ENCODE measurements around the gene TRAPPC1.
"Not testable (repeated sequence)": the region's sequence is repeated elsewhere in the genome, so short reads cannot be mapped to it uniquely, and the experiment has no call there.

The TRAPPC1 gene

GRCh38 chr17:7931709-7932482 lies at the start of gene TRAPPC1, which contains the start of gene CNTROB:
Gene TRAPPC1 (minus strand): TSS chr17:7931946. CDS start chr17:7931829, 117 bp downstream.
Gene CNTROB (plus strand): TSS chr17:7932206. CDS start chr17:7933080, 874 bp downstream.
- DNase-seq: peak; percentile 100

- DNase-seq: no peak
Measured at GRCh38 chr17:7977805-7978204, 46.1 kb upstream of the TRAPPC1 start.

GRCh38 chr17:7977039-7977438 lies 45.3 kb upstream of the TRAPPC1 start:
- DNase-seq: no peak

GRCh38 chr17:7974638-7975131 lies 42.9 kb upstream of the TRAPPC1 start:
- DNase-seq: no peak

GRCh38 chr17:7972131-7972785 lies 40.5 kb upstream of the TRAPPC1 start:
- DNase-seq: no peak

GRCh38 chr17:7971651-7972050 lies 39.9 kb upstream of the TRAPPC1 start:
- DNase-seq: no peak

- no peak for DNase-seq
Measured at GRCh38 chr17:7969433-7969832, 37.7 kb upstream of the TRAPPC1 start.

- DNase-seq: no peak
Measured at GRCh38 chr17:7967751-7968150, 36.0 kb upstream of the TRAPPC1 start.

GRCh38 chr17:7961421-7961820 lies 29.7 kb upstream of the TRAPPC1 start:
- DNase-seq: no peak

GRCh38 chr17:7959503-7960253 lies 27.9 kb upstream of the TRAPPC1 start:
- no peak for DNase-seq

- no peak for DNase-seq
Measured at GRCh38 chr17:7956228-7956965, 24.7 kb upstream of the TRAPPC1 start.

- no peak for DNase-seq
Measured at GRCh38 chr17:7955414-7956227, 23.9 kb upstream of the TRAPPC1 start.

GRCh38 chr17:7953266-7953665 lies 21.5 kb upstream of the TRAPPC1 start:
- not testable (repeated sequence) for DNase-seq

GRCh38 chr17:7951143-7951792 lies 19.5 kb upstream of the TRAPPC1 start:
- DNase-seq: peak; percentile 19

- no peak for DNase-seq
Measured at GRCh38 chr17:7950578-7950977, 18.8 kb upstream of the TRAPPC1 start.

GRCh38 chr17:7947651-7948050 lies 15.9 kb upstream of the TRAPPC1 start:
- DNase-seq: no peak

- no peak for DNase-seq
Measured at GRCh38 chr17:7946441-7946840, 14.7 kb upstream of the TRAPPC1 start.

GRCh38 chr17:7945651-7946050 lies 13.9 kb upstream of the TRAPPC1 start:
- no peak for DNase-seq

- DNase-seq: no peak
Measured at GRCh38 chr17:7944326-7944725, 12.6 kb upstream of the TRAPPC1 start.

GRCh38 chr17:7943291-7943690 lies 11.5 kb upstream of the TRAPPC1 start:
- DNase-seq: no peak

GRCh38 chr17:7940743-7941142 lies 9.0 kb upstream of the TRAPPC1 start:
- no peak for DNase-seq
